Fibroblast of peridontal ligament (primary cell): ENCODE measurements around the gene CCT5.
"Not testable (repeated sequence)": the region's sequence is repeated elsewhere in the genome, so short reads cannot be mapped to it uniquely, and the experiment has no call there.

Source experiments
- DNase-seq: peaks from one replicate; pipeline ENCODE4 v3.0.0-alpha.2; 2010; ENCODE audit errors: extremely low read depth

The CCT5 gene

DNA sequence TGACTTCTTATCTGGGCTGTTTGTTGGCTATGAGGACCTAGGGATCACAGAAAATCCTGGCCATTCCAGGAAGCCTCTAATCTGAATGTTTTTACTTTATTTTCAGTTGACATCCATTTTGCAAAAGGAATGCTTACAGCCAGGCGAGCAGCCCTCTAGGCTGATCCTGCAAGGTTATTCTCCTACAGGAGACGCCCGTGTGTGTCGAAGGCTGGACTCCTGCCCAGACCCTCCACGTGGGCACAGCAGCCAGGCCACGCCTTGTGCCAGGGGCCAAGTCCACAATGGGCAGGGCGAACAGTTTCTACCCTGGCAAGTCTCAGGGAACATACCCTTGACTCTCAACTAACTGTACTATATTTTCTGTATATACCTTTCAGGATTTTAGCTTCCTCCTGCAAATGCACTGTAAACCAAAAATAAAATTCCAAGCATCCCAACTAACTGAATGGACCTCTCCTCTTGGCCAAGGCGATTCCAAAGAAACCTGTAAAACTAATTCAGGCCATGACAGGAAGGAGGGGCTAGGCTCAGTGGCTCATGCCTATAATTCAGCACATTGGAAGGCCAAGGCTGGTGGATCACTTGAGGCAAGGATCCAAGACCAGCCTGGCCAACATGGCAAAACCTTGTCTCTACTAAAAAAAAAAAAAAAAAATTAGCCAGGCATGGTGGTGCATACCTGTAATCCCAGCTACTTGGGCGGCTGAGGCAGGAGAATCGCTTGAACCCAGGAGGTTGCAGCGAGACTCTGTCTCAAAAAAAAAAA is 51.9 kb downstream of the CCT5 start:
- DNase-seq, result no peak

DNA sequence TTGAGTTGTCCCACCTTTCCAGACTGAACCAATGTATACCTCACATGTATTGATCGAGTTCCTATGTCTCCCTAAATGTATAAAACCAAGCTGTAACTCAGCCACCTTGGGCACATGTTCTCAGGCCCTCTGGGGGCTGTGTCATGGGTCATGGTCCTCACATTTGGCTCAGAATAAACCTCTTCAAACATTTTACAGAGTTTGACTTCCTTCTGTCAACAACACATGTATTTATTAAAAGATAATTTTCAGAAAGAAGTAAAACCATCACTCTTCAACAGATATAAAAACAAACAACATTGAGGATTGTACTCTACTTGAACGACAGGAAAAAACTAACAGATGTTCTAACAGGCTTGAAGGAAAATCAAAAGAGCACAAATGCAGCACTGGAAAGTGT is 53.1 kb downstream of the CCT5 start:
- no peak for DNase-seq

- no peak for DNase-seq
Observed at GRCh38 chr5:10303699-10304170, 53.7 kb downstream of the CCT5 start.

DNA sequence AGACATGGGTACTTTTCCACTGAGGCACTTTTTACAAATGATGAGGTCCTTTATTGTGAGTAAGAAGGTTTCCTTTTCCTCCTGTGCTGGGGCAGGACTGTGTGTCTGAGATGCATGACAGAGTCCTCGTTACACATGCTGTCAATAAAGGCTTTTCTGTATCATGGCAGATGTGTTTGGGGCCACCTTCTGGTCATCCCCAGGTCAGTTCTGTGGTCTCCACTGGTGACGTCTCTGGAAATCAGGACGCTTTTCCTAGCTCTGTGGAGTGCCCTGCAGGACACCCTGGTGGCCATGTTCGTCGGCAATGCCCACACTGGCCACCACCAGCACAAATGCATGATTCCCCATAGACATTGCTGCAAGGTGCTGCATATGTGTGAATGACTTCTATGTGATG is 54.9 kb downstream of the CCT5 start:
- DNase-seq, result no peak

- DNase-seq, result no peak
Observed at GRCh38 chr5:10306114-10306513, 56.0 kb downstream of the CCT5 start.

DNA sequence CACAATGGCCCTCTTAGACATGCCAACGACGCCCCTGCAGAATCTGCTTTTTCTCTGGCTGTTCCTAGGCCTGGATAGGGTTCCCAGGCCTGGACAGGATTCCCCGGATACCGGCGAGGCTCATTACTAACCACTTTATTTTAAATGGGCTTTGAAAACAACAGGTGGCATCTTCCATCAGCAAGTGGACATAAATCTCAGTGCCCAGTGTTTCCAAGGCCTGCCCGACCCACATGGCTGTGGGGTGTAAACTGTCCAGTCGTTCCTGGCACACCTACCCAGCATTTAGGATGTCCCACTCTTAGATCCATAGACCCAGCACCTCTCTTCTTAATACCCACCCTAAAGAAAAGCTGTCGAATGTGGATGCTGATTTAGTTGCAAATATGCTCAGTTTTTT is 56.7 kb downstream of the CCT5 start:
- DNase-seq, result no peak

GRCh38 chr5:10307206-10308148 is 57.4 kb downstream of the CCT5 start, which contains the start of gene CMBL:
TSS of gene CMBL (minus strand) at chr5:10307902. CDS start at chr5:10290762, 17,140 bp downstream.
- peak; percentile 47 for DNase-seq

DNA sequence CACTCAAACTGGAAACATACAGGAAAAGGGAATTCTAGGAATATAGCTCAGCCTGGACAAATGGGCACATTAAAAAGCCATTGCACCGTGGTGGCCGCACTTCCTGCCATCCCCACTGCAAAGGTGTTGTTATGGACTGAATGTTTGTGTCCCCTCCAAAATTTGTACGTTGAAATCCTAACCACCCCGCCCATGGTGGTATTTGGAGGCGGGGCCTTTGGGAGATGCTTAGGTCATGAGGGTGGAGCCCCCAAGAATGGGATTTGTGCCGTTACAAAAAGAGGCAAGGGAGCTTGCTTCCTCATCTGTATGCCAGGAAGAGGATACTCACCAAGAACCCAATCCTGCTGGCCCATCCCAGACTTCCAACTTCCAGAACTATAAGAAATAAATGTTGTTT is 58.8 kb downstream of the CCT5 start:
- no peak for DNase-seq

- DNase-seq, result no peak
Observed at GRCh38 chr5:10310066-10310779, 60.1 kb downstream of the CCT5 start.

- not testable (repeated sequence) for DNase-seq
Observed at GRCh38 chr5:10310835-10311570, 60.9 kb downstream of the CCT5 start.

DNA sequence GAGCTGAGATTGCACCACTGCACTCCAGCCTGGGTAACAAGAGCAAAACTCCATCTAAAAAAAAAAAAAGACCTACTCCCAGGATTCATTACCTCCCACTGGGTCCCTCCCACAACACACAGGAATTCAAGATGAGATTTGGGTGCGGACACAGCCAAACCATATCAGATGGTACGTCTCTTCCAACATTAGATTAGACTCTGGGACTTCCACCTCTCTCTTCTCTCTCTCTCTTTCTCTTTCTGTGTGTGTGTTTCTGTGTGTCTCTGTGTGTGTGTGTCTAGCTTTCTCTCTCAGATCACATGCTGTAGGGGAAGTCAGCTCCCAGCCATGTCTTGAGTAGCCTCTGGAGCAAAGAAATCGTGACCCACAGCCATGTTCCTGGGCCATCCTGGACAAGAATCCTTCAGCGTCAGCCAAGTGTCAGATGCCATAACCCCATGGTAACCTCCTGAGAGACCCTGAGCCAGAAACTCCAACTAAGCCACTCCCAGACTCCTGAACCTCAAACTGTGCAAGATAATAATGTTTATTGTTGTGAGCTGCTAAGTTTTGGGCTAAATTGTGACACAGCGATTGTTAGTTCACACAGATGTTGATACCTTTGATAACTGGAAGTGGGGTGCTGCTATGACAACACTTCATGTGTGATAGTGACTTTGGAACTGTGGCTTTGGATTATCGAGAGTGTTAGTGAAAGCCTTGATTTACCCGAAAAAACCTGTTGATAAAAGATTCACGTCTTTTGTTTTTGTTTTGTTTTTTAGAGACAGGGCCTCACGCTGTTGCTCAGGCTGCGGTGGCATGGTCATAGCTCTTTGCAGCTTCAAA is 61.7 kb downstream of the CCT5 start:
- DNase-seq, result no peak

DNA sequence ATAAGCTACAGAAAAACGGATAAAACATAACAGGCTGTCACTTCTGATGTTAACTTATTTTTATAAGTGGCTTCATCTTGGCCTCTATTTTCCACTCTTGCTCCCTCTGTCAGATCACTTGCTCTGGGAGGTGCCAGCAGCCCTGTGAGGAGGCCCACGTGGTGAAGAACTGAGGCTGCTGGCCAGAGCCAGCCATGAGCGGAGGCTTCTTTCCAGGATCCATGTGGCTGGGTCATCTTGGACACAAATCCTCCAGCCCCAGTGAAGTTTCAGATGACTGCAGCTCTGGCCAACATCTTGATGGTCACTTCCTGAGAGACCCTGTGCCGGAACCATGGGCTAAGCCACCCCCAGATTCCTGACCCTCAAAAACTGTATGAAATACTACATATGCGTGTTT is 65.1 kb downstream of the CCT5 start:
- no peak for DNase-seq
